Activated T-helper 1 cell treated with Interleukin-2 at 50 U/mL for 16 hours (primary cell): ENCODE measurements around the gene KMT2C.

Experiments
- DNase-seq: peaks from one replicate; pipeline ENCODE4 v3.0.0-alpha.2; 2020; ENCODE audit warnings: low read depth

The KMT2C gene

GRCh38 chr7:152196391-152196790 lies 239.4 kb downstream of the KMT2C start:
- no peak for DNase-seq

- no peak for DNase-seq
Measured at GRCh38 chr7:152193880-152194279, 241.9 kb downstream of the KMT2C start.

- no peak for DNase-seq
Measured at GRCh38 chr7:152189061-152189460, 246.7 kb downstream of the KMT2C start.

GRCh38 chr7:152185558-152185957 lies 250.2 kb downstream of the KMT2C start:
- DNase-seq = no peak

- no peak for DNase-seq
Measured at GRCh38 chr7:152180587-152180986, 255.2 kb downstream of the KMT2C start.

GRCh38 chr7:152180048-152180447 lies 255.8 kb downstream of the KMT2C start:
- no peak for DNase-seq

- no peak for DNase-seq
Measured at GRCh38 chr7:152178405-152179058, 257.3 kb downstream of the KMT2C start.

- DNase-seq = no peak
Measured at GRCh38 chr7:152177681-152178404, 258.0 kb downstream of the KMT2C start.

- DNase-seq = no peak
Measured at GRCh38 chr7:152176797-152177196, 259.0 kb downstream of the KMT2C start.

GRCh38 chr7:152173372-152174070 lies 262.3 kb downstream of the KMT2C start:
- no peak for DNase-seq

GRCh38 chr7:152162287-152162686 lies 273.5 kb downstream of the KMT2C start:
- DNase-seq = no peak

- DNase-seq = no peak
Measured at GRCh38 chr7:152161171-152161570, 274.6 kb downstream of the KMT2C start.

GRCh38 chr7:152158801-152159587 lies 276.8 kb downstream of the KMT2C start:
- no peak for DNase-seq

- DNase-seq = no peak
Measured at GRCh38 chr7:152152267-152152666, 283.5 kb downstream of the KMT2C start.

- no peak for DNase-seq
Measured at GRCh38 chr7:152149363-152149762, 286.4 kb downstream of the KMT2C start.

GRCh38 chr7:152148706-152149105 lies 287.1 kb downstream of the KMT2C start:
- DNase-seq = no peak

- no peak for DNase-seq
Measured at GRCh38 chr7:152145853-152146466, 289.8 kb downstream of the KMT2C start.

- DNase-seq = no peak
Measured at GRCh38 chr7:152144557-152145245, 291.1 kb downstream of the KMT2C start.

- DNase-seq = no peak
Measured at GRCh38 chr7:152142976-152143595, 292.7 kb downstream of the KMT2C start.

GRCh38 chr7:152140560-152140959 lies 295.2 kb downstream of the KMT2C start:
- no peak for DNase-seq

GRCh38 chr7:152140067-152140466 lies 295.7 kb downstream of the KMT2C start:
- no peak for DNase-seq
